ENCODE data around the gene ITGBL1.

The ITGBL1 gene

DNA sequence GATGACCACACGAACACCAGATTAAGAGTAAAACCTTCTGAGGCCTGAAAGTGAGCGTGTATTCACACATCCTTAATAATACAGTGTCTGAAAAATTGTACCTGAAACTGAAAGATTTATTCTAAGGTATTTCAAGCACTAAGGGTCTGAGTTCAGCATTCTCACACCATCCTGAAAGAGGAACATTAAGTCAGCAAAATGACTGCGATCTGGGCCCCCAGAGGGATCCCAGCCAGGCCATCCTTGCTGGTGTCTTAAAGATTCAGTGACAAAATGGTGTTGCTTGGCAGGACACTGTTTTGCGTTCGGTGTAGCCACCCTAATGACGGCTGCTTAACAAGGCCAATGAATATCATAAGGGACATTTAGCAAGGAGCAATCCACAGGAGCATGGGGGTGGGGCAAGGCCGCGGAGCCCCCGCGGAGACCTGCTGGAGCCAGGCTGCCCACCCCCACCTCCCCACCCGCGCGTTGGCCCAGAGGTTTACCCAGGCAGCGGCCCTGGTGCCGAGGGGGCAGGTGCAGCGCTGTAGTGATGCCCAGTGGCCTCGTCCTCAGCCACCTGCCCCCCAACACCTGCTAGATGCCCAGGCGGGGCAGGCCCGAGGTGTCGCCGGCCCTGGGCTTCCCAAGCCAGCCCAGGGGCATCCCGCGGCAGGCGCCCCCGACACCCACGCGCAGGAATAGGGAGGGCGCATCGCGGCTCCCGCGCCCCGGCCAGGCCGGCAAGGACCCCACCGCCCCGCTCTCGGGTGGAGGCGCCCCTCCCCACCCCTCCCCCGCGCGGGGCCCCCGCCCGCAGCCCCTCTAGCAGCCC lies 36.9 kb upstream of the ITGBL1 start (continued):
- peak; percentile 82 for TF ChIP-seq PATZ1 (tag by site-specific recombination; IDR thresholded peaks at IDR 0.05)
- TF ChIP-seq ZNF658 (tag by site-specific recombination; IDR thresholded peaks at IDR 0.05): no peak
- TF ChIP-seq ZNF747 (tag by site-specific recombination; IDR thresholded peaks at IDR 0.05): no peak
- no peak for TF ChIP-seq ZNF362 (tag by site-specific recombination; IDR thresholded peaks at IDR 0.05)
- TF ChIP-seq ZNF335 (tag by site-specific recombination; conservative IDR thresholded peaks at IDR 0.05): peak; percentile 60
- TF ChIP-seq ZBTB8A (tag by site-specific recombination; IDR thresholded peaks at IDR 0.05): peak; percentile 50; the same call in 1 of the 2 replicates
- TF ChIP-seq, protein P1, sequence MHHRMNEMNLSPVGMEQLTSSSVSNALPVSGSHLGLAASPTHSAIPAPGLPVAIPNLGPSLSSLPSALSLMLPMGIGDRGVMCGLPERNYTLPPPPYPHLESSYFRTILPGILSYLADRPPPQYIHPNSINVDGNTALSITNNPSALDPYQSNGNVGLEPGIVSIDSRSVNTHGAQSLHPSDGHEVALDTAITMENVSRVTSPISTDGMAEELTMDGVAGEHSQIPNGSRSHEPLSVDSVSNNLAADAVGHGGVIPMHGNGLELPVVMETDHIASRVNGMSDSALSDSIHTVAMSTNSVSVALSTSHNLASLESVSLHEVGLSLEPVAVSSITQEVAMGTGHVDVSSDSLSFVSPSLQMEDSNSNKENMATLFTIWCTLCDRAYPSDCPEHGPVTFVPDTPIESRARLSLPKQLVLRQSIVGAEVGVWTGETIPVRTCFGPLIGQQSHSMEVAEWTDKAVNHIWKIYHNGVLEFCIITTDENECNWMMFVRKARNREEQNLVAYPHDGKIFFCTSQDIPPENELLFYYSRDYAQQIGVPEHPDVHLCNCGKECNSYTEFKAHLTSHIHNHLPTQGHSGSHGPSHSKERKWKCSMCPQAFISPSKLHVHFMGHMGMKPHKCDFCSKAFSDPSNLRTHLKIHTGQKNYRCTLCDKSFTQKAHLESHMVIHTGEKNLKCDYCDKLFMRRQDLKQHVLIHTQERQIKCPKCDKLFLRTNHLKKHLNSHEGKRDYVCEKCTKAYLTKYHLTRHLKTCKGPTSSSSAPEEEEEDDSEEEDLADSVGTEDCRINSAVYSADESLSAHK (tag by site-specific recombination; IDR thresholded peaks at IDR 0.05): no peak
- no peak for TF ChIP-seq ZNF398 (tag by site-specific recombination; IDR thresholded peaks at IDR 0.05)
- no peak for TF ChIP-seq ZNF202 (tag by site-specific recombination; IDR thresholded peaks at IDR 0.05; ENCODE audit: borderline replicate concordance)
- TF ChIP-seq PRDM6 (tag by site-specific recombination; IDR thresholded peaks at IDR 0.05): no peak
- TF ChIP-seq ZNF501 (tag by site-specific recombination; IDR thresholded peaks at IDR 0.05): no peak
- no peak for TF ChIP-seq WT1 (tag by site-specific recombination; IDR thresholded peaks at IDR 0.05)
- TF ChIP-seq GLI4 (tag by site-specific recombination; IDR thresholded peaks at IDR 0.05): no peak
- no peak for TF ChIP-seq ZNF629 (tag by site-specific recombination; IDR thresholded peaks at IDR 0.05)
- no peak for TF ChIP-seq GLI2 (tag by site-specific recombination; IDR thresholded peaks at IDR 0.05; ENCODE audit: borderline replicate concordance, low read depth)
- no peak for TF ChIP-seq ZNF394 (tag by site-specific recombination; IDR thresholded peaks at IDR 0.05; ENCODE audit: borderline replicate concordance)
- no peak for TF ChIP-seq ZNF785 (tag by site-specific recombination; IDR thresholded peaks at IDR 0.05)
- TF ChIP-seq ZXDB (tag by site-specific recombination; IDR thresholded peaks at IDR 0.05): peak; percentile 30; the same call in 1 of the 2 replicates
- TF ChIP-seq ZNF76 (tag by site-specific recombination; IDR thresholded peaks at IDR 0.05; ENCODE audit: borderline replicate concordance, low read depth): no peak
- TF ChIP-seq PRDM2 (tag by site-specific recombination; IDR thresholded peaks at IDR 0.05; ENCODE audit: borderline replicate concordance): no peak
- TF ChIP-seq ZNF426 (tag by site-specific recombination; IDR thresholded peaks at IDR 0.05): no peak

Data from HEK293 (cell line).